HepG2 (cell line): Measurements from ENCODE around the gene BST2. TPM values are rescaled to one million over a fixed set of nuclear protein-coding genes. Genes with fewer than 3 reads are reported as not detected.
A peak's percentile ranks its signal among the peaks of the same experiment; 100 is the strongest.

Experiments
- ATF4 ChIP-seq, 2 experiments: fragments of 450-650 bp in 1 of 2; sonication (generic) in 1 of 2; formaldehyde crosslinking; IDR thresholded peaks; 2 replicates each; pipeline versions ENCODE4 v1.5.0 to v1.8.0; 2020 to 2022; ENCODE audit warnings: mild to moderate bottlenecking in 1 of 2, missing genetic modification reagents in 1 of 2
- DMAP1 ChIP-seq: IDR thresholded peaks from 2 replicates; pipeline ENCODE4 v1.6.1; 2016
- ELK4 ChIP-seq: sonication (generic); formaldehyde crosslinking; IDR thresholded peaks from 2 replicates; pipeline ENCODE4 v1.9.0; 2021; ENCODE audit warnings: missing genetic modification reagents, borderline replicate concordance
- NPAS2 ChIP-seq: sonication (generic); formaldehyde crosslinking; IDR thresholded peaks from 2 replicates; pipeline ENCODE4 v1.8.0; 2022; ENCODE audit warnings: mild to moderate bottlenecking, missing genetic modification reagents, borderline replicate concordance
- ONECUT2 ChIP-seq: sonication (generic); formaldehyde crosslinking; IDR thresholded peaks from 2 replicates; pipeline ENCODE4 v1.4.0; 2020; ENCODE audit warnings: missing genetic modification reagents
- PHB2 ChIP-seq: fragments of 450-650 bp; IDR thresholded peaks from 2 replicates; pipeline ENCODE4 v1.6.1; 2018; ENCODE audit not compliant: partially characterized antibody
- RAD21 ChIP-seq: fragments of 450-650 bp; formaldehyde crosslinking; IDR thresholded peaks from 2 replicates; pipeline ENCODE4 v1.5.0; 2020; ENCODE audit warnings: mild to moderate bottlenecking
- ZBTB14 ChIP-seq: sonication (generic); formaldehyde crosslinking; IDR thresholded peaks from 2 replicates; pipeline ENCODE4 v1.4.0; 2020; ENCODE audit warnings: missing genetic modification reagents
- ZFP62 ChIP-seq: sonication (generic); formaldehyde crosslinking; IDR thresholded peaks from 2 replicates; pipeline ENCODE4 v1.4.0; 2020; ENCODE audit warnings: missing genetic modification reagents
- ZNF30 ChIP-seq: sonication (generic); formaldehyde crosslinking; IDR thresholded peaks from 2 replicates; pipeline ENCODE4 v1.5.0; 2020; ENCODE audit warnings: mild to moderate bottlenecking, missing genetic modification reagents
- ZNF335 ChIP-seq: sonication (generic); formaldehyde crosslinking; IDR thresholded peaks from 2 replicates; pipeline ENCODE4 v1.4.0; 2020; ENCODE audit warnings: missing genetic modification reagents
- ZNF446 ChIP-seq: sonication (generic); formaldehyde crosslinking; IDR thresholded peaks from 2 replicates; pipeline ENCODE4 v1.5.0; 2020; ENCODE audit warnings: mild to moderate bottlenecking, missing genetic modification reagents
- ZNF570 ChIP-seq: sonication (generic); formaldehyde crosslinking; IDR thresholded peaks from 2 replicates; pipeline ENCODE4 v1.4.0; 2020; ENCODE audit warnings: mild to moderate bottlenecking, missing genetic modification reagents, borderline replicate concordance
- ZNF792 ChIP-seq: IDR thresholded peaks from 2 replicates; pipeline ENCODE4 v1.6.1; 2016
- polyA plus RNA-seq, 8 experiments: library from polyadenylated mRNA; depleted of rRNA in 3 of 8; stranded (reverse) in 7 of 8; unstranded in 1 of 8; fragments of >200 nt; fragmentation: Illumina TruSeq in 4 of 8; extraction: Trizol in 4 of 8; gene quantifications; 2 replicates each; pipeline versions ENCODE4 v1.2.1 to v1.2.3, GENCODE V29; 2011 to 2016; ENCODE audit warnings: low read depth in 4 of 8, missing spikeins in 1 of 8, mixed read lengths in 1 of 8; ENCODE audit not compliant: insufficient read depth in 1 of 8
- total RNA-seq, 5 experiments: library from RNA; depleted of rRNA; stranded (reverse); fragments of >200 nt; fragmentation: Illumina TruSeq; extraction: Trizol; gene quantifications; 2 replicates each; pipeline ENCODE4 v1.2.3, GENCODE V29; 2016; ENCODE audit warnings: low read depth in 1 of 5
- TF ChIP-seq, protein P1 (sequence below): sonication (generic); formaldehyde crosslinking; IDR thresholded peaks from 2 replicates; pipeline ENCODE4 v1.4.0; 2020; ENCODE audit warnings: missing genetic modification reagents
- TF ChIP-seq, protein P2 (sequence below): sonication (generic); formaldehyde crosslinking; IDR thresholded peaks from 2 replicates; pipeline ENCODE4 v1.5.1; 2020; ENCODE audit warnings: missing genetic modification reagents, mild to moderate bottlenecking, borderline replicate concordance
- TF ChIP-seq, protein P3 (sequence below): sonication (generic); formaldehyde crosslinking; IDR thresholded peaks from 2 replicates; pipeline ENCODE4 v1.5.1; 2020; ENCODE audit warnings: missing genetic modification reagents, mild to moderate bottlenecking, borderline replicate concordance

BST2 gene
- total and polyA plus RNA-seq, 2 of the 13 experiments (the other 11 are each of a cell fraction or from before 2014, with no cell fraction given), result 58.8 to 93.8 TPM

- TF ChIP-seq, protein P1, sequence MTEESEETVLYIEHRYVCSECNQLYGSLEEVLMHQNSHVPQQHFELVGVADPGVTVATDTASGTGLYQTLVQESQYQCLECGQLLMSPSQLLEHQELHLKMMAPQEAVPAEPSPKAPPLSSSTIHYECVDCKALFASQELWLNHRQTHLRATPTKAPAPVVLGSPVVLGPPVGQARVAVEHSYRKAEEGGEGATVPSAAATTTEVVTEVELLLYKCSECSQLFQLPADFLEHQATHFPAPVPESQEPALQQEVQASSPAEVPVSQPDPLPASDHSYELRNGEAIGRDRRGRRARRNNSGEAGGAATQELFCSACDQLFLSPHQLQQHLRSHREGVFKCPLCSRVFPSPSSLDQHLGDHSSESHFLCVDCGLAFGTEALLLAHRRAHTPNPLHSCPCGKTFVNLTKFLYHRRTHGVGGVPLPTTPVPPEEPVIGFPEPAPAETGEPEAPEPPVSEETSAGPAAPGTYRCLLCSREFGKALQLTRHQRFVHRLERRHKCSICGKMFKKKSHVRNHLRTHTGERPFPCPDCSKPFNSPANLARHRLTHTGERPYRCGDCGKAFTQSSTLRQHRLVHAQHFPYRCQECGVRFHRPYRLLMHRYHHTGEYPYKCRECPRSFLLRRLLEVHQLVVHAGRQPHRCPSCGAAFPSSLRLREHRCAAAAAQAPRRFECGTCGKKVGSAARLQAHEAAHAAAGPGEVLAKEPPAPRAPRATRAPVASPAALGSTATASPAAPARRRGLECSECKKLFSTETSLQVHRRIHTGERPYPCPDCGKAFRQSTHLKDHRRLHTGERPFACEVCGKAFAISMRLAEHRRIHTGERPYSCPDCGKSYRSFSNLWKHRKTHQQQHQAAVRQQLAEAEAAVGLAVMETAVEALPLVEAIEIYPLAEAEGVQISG (CRISPR knock-in tag), result peak; percentile 93
- TF ChIP-seq ONECUT2 (CRISPR knock-in tag) (0 out of 2 replicates have a peak, but pooled peaks have one; percentile 15), ZNF446 (no peak), ZNF570 (CRISPR knock-in tag) (0 out of 2 replicates have a peak, but pooled peaks have one; percentile 17), ZBTB14 (peak; percentile 89), DMAP1 (CRISPR knock-in tag) (peak; percentile 81), NPAS2 (CRISPR knock-in tag) (no peak), ZNF30 (CRISPR knock-in tag) (no peak), ELK4 (CRISPR knock-in tag) (peak; percentile 63; the same call in 1 of the 2 replicates), ZFP62 (CRISPR knock-in tag) (no peak), ATF4 (CRISPR knock-in tag; IDR thresholded peaks at IDR 0.05) (no peak; a peak in 1 of 4 replicates), PHB2 (no peak), ZNF335 (0 out of 2 replicates have a peak, but pooled peaks have one; percentile 61), ZNF792 (CRISPR knock-in tag) (0 out of 2 replicates have a peak, but pooled peaks have one; percentile 60), RAD21 (CRISPR knock-in tag) (no peak)
- TF ChIP-seq, protein P2, sequence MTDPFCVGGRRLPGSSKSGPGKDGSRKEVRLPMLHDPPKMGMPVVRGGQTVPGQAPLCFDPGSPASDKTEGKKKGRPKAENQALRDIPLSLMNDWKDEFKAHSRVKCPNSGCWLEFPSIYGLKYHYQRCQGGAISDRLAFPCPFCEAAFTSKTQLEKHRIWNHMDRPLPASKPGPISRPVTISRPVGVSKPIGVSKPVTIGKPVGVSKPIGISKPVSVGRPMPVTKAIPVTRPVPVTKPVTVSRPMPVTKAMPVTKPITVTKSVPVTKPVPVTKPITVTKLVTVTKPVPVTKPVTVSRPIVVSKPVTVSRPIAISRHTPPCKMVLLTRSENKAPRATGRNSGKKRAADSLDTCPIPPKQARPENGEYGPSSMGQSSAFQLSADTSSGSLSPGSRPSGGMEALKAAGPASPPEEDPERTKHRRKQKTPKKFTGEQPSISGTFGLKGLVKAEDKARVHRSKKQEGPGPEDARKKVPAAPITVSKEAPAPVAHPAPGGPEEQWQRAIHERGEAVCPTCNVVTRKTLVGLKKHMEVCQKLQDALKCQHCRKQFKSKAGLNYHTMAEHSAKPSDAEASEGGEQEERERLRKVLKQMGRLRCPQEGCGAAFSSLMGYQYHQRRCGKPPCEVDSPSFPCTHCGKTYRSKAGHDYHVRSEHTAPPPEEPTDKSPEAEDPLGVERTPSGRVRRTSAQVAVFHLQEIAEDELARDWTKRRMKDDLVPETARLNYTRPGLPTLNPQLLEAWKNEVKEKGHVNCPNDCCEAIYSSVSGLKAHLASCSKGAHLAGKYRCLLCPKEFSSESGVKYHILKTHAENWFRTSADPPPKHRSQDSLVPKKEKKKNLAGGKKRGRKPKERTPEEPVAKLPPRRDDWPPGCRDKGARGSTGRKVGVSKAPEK (CRISPR knock-in tag), result no peak
- TF ChIP-seq, protein P3, sequence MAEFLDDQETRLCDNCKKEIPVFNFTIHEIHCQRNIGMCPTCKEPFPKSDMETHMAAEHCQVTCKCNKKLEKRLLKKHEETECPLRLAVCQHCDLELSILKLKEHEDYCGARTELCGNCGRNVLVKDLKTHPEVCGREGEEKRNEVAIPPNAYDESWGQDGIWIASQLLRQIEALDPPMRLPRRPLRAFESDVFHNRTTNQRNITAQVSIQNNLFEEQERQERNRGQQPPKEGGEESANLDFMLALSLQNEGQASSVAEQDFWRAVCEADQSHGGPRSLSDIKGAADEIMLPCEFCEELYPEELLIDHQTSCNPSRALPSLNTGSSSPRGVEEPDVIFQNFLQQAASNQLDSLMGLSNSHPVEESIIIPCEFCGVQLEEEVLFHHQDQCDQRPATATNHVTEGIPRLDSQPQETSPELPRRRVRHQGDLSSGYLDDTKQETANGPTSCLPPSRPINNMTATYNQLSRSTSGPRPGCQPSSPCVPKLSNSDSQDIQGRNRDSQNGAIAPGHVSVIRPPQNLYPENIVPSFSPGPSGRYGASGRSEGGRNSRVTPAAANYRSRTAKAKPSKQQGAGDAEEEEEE (CRISPR knock-in tag), result no peak
Measured at GRCh38 chr19:17419621-17420474, 14.4 kb upstream of the BST2 start, which contains the start of gene MVB12A (continued).
